Measurements from ENCODE around the gene PDGFD.

PDGFD gene

GRCh38 chr11:103948187-103948763 lies 215.7 kb downstream of the PDGFD start:
- DNase-seq: no peak

- DNase-seq: no peak
Measured at GRCh38 chr11:103947546-103947919, 216.4 kb downstream of the PDGFD start.

- DNase-seq: no peak
Measured at GRCh38 chr11:103946793-103947545, 217.0 kb downstream of the PDGFD start.

- no peak for DNase-seq
Measured at GRCh38 chr11:103944251-103944940, 219.6 kb downstream of the PDGFD start.

GRCh38 chr11:103942646-103943045 lies 221.3 kb downstream of the PDGFD start:
- no peak for DNase-seq

- DNase-seq: no peak
Measured at GRCh38 chr11:103940551-103940950, 223.4 kb downstream of the PDGFD start.

- no peak for DNase-seq
Measured at GRCh38 chr11:103939694-103940093, 224.3 kb downstream of the PDGFD start.

GRCh38 chr11:103936059-103936458 lies 227.9 kb downstream of the PDGFD start:
- no peak for DNase-seq

GRCh38 chr11:103935219-103935618 lies 228.7 kb downstream of the PDGFD start:
- no peak for DNase-seq

GRCh38 chr11:103929170-103929903 lies 234.6 kb downstream of the PDGFD start:
- DNase-seq: no peak

- DNase-seq: no peak
Measured at GRCh38 chr11:103928802-103929161, 235.2 kb downstream of the PDGFD start.

- DNase-seq: no peak
Measured at GRCh38 chr11:103928040-103928801, 235.7 kb downstream of the PDGFD start.

GRCh38 chr11:103927535-103927934 lies 236.4 kb downstream of the PDGFD start:
- DNase-seq: no peak

GRCh38 chr11:103926990-103927389 lies 237.0 kb downstream of the PDGFD start:
- DNase-seq: no peak

- no peak for DNase-seq
Measured at GRCh38 chr11:103924166-103925013, 239.6 kb downstream of the PDGFD start.

GRCh38 chr11:103923451-103923931 lies 240.5 kb downstream of the PDGFD start:
- no peak for DNase-seq

- DNase-seq: no peak
Measured at GRCh38 chr11:103920933-103921332, 243.0 kb downstream of the PDGFD start.

GRCh38 chr11:103920449-103920848 lies 243.5 kb downstream of the PDGFD start:
- DNase-seq: no peak

GRCh38 chr11:103910721-103911120 lies 253.2 kb downstream of the PDGFD start:
- no peak for DNase-seq

- no peak for DNase-seq
Measured at GRCh38 chr11:103907548-103908455, 256.1 kb downstream of the PDGFD start.

GRCh38 chr11:103907136-103907535 lies 256.8 kb downstream of the PDGFD start:
- DNase-seq: no peak

All from activated gamma-delta T cell treated with Interleukin-2 at 50 U/mL for 16 hours (primary cell).